ENCODE measurements around the gene UGT1A7.
A peak's percentile ranks its signal among the peaks of the same experiment; 100 is the strongest.

The UGT1A7 gene

DNA sequence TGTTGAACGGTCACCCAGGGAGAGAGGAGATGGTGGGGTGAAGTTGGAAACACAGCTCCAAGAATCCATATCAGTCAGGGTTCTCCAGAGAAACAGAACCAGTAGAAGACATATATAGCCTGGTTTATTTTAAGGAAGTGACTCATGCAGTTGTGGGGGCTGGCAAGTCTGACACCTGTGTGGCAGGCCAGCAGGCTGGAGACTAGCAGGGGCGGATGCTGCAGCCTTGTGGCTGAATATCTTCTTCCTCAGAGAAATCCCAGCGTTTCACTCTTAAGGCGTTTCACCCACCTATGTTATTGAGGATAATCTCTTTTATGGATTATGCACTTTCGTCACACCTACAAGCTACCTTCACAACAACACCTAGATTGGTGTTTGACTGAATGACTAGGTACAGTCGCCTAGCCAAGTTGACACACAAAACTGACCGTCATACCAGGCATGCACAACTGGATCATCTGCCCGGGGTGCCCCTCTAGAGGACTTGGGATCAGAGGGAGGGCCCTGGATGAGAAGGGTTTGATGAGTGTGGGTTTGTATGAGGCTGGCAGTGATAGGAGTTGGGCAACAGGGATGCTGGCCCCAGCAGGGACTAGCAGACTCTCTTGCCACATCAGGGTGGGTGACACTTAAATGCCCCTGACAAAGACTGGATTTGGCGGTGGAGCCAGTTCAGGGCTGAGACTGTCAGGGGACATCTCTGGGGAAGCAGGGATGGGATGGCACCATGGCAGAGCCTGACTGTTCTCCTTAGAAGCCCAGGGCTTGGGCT is 119.8 kb downstream of the UGT1A7 start:
- ATAC-seq = peak in 1 of 2 donors; percentile 49

DNA sequence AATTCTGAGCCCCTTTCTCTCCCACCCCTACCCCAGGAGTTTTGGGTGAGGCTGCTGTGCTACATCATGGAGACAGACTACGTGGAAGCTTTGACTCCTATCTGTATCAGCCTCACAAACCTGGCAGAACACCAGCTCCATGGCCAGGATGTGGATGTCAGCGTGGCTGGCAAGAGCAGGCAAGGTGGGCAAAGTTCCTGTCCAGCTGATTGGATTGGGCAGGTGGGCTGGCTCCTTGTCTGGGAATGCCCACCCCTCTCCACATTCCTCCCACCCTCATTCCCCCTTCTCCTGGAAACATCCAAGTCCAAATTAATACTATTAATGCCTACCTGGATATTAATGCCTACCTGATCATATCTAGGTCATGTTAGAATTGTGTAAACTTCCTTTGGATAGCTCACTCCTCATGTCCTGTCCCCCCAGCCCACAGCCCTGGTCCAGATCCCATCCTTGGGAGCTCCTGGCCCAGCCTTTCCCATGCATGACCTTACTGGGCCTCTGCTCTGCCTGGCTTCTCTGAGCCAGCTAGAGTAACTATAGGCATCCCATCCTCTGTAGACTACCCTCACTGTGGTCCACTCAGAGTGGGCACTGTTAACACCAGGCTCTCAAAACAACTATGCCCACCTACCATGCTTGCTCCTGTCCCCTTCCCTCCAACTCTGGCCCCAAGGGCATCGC is 120.6 kb downstream of the UGT1A7 start:
- no peak for ATAC-seq

DNA sequence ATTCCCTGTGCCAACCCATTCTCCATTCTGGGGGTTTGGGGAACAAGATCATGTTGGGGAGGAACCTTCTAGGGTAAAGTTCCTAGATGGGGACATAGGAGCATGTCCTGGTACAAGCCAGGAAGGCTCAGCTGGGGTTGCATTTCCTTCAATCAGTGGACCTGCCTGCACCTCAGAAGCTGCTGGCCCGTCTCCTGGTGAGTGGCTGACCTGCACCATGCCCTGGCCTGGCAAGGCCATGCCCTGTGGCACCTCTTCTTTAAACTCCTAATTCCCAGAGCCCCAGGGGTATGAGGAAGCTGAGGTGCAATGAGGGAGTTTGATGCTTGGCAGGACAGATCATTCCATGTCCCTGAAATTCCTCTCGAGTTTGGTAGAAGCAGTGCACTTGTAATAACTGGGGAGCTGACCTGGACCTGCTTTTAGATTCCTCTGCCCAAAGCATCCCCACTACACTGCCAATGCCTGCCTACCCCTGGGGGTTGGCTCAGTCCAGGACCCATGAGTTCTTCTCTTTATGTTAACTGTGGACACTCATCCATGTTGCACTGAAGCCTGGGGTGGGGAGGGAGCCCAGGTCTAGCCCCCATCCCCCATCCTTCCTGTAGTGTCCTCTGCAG is 121.7 kb downstream of the UGT1A7 start:
- no peak for ATAC-seq

- no peak for ATAC-seq
Measured at GRCh38 chr2:233803994-233804393, 122.3 kb downstream of the UGT1A7 start.

DNA sequence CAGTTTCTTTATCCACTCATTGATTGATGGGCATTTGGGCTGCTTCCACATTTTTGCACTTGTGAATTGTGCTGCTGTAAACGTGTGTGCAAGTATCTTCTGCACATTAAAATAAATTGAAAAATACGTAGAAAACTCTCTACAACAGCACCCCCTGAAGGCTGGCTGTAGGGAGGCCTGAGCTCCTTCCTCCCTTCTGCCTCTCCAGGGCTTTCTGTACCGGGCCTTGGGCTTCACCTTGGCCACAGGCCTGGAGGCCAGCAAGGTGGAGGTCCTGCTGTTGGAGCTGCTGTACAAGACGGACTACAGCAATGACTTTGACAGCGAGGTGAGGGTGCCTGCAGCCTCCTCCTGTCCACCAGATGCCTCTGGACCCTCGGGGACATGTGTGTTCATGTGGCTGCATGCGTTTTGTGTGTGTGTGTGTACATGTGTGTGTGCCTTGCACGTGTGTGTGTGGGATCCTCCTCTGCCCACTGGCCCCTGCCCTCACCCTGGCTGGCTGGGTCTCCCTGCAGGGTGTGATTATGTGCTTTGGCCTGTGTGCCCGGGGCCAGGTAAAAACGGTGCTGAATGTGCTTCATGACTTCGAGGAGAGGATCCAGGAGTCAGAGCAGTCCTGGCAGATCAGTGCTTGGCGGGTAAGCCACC is 125.6 kb downstream of the UGT1A7 start:
- no peak for ATAC-seq

- no peak for ATAC-seq
Measured at GRCh38 chr2:233807966-233808935, 126.5 kb downstream of the UGT1A7 start.

- ATAC-seq = no peak
Measured at GRCh38 chr2:233810385-233810784, 128.7 kb downstream of the UGT1A7 start.

DNA sequence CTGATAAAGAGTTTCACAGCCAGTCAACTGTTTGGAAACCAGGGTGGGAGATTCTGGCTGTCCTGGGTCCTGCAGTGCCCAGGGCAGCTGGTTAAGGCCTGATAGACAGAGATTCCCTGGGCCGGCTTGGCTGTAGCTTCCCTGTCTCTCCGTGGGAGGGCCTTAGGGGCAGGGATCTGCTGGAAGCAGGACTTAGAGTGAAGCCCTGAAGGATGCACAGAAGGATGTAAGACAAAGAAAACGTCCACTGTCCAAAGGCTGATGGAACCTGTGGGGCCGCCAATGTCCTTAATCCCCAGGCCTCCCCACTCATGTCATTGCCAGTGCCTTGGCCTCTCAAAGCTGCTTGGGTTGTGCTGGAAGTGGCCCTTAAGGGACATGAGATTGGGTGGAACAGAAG is 129.4 kb downstream of the UGT1A7 start:
- ATAC-seq = no peak

- no peak for ATAC-seq
Measured at GRCh38 chr2:233811732-233812131, 130.0 kb downstream of the UGT1A7 start.

GRCh38 chr2:233813236-233814055 is 131.7 kb downstream of the UGT1A7 start:
- ATAC-seq = no peak

- ATAC-seq = no peak
Measured at GRCh38 chr2:233814056-233814835, 132.5 kb downstream of the UGT1A7 start.

DNA sequence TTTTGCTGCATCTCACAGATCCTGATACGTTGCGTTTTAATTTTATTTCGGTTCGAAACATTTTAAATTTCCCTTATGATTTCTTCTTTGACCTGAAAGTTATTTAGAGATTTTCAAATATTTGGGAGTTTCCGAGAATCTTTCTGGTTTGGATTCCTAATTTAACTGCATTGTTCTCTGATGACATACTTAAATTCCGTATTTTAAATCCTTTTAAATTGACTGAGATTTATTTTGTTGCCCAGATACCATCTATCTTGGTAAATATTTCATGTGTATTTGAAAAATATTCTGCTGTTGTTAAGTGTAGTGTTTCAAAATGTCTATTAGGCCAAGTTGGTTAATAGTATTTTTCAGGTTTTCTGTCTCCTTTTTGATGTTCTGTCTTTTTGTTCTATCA is 134.2 kb downstream of the UGT1A7 start:
- ATAC-seq = no peak

- ATAC-seq = no peak
Measured at GRCh38 chr2:233816334-233816733, 134.6 kb downstream of the UGT1A7 start.

DNA sequence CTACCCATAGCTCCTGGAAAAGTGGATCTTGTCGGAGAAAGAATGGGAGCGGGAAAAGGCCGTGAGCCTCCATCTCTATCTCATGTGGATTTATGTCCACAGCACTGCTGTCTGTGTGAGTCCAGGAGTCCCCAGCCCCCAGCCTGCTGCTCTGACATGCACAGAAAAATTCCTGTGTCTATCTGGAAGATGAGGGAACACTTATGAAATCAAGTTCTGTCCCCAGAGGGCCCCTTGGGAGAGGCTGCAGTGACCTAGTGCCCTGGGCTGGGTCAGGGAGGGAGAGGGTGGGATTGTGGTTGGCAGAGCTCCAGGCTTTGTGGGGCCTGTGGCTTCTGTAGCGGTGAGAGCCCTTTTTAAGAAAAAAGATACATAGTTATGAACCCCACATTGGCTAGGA is 135.1 kb downstream of the UGT1A7 start:
- ATAC-seq = no peak

DNA sequence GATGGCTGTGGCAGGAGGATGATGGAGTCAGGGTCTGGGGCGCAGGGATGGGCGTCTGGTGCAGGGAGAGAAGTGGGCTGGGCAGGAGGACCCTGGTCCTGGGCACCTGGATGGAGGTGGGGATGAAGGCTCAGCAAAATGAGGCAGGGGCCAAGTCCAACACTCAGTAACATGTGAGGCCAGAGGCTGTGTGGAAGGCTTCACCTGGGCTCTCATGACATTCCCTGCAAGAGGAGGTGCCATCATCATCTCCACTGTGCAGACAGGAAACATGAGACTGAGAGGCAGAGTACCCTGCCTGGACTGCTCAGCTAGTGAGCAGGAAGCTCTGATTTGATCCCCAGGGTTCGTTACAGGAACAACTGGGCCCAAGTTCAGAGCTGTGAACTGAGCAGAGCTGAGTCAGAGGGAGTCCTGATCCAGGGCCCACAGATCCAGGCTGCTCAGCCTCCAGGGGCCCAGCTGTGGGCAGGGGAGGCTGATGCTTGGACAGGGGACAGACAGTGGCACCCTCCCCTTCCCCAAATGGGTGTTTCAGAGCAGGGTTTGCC is 135.7 kb downstream of the UGT1A7 start:
- no peak for ATAC-seq

- ATAC-seq = no peak
Measured at GRCh38 chr2:233817995-233818638, 136.4 kb downstream of the UGT1A7 start.

DNA sequence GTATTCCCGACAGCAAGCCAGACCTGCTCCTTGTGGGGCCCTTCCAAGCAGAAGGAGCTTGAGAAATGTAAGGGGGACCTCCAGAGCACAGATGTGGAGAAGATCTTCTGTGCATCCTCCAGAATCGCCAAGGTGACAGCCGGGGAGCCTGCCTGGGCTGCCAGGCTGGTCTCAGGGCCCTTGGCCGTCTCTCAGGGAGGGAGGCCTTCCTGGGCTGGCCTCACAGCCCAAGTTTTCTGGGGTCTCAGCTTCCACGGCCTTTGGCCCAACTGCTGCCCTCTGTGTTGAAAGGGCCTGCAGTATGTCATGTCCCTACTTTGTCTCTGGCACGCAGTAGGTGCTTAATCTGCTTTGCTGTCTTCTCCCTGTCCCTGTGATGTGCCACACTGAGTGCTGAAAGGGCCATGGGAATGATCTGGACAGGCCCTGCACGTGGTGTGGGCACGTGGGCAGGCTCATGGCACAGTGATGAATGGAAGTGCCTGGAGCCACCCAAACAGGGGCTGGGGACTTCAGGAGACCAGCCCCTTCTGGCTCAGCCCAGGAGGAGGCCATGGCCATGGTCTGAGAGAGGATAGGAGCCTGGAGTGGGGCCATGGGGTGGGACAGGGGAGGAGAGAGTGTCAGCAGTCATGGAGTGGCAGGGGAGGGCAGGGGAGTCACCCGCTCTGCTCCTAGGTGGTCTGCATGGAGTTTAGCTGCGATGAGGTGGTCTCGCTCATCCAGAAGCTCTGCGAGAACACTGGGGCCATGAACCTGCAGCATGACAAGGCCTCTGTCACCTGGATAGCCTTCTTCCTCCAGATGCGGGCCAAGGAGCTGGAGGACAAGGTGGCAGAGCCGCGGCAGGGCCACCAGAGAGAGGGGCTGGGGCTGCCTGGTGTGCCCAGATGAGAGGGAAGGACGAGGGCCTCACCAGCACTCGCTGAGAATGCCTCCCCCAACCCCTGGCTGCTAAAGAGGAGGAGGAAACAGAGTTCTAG is 137.2 kb downstream of the UGT1A7 start:
- no peak for ATAC-seq

All from activated CD4-positive, CD25-positive, alpha-beta regulatory T cell treated with anti-CD3 and anti-CD28 coated beads, Interleukin-2, amount 50 U/mL, for 24 hours (primary cell).